Measurements from ENCODE around the gene OR51B2.
"Not testable (repeated sequence)": the region's sequence is repeated elsewhere in the genome, so short reads cannot be mapped to it uniquely, and the experiment has no call there.

Gene OR51B2

GRCh38 chr11:5324197-5324596 is at the start of gene OR51B2:
Gene OR51B2, minus strand, starts transcription at chr11:5324297. Its CDS starts 0 bp downstream, at chr11:5324297.
- in situ Hi-C loops (cut with MboI; ENCODE audit: low sequenced_read_pairs) = no loop called here

- in situ Hi-C loops (cut with MboI; ENCODE audit: low sequenced_read_pairs) = no loop called here
Measured at GRCh38 chr11:5369789-5370188, 45.7 kb upstream of the OR51B2 start.

GRCh38 chr11:5368502-5369043 is 44.5 kb upstream of the OR51B2 start:
- in situ Hi-C loops (cut with MboI; ENCODE audit: low sequenced_read_pairs) = no loop called here

GRCh38 chr11:5367448-5368074 is 43.5 kb upstream of the OR51B2 start:
- in situ Hi-C loops (cut with MboI; ENCODE audit: low sequenced_read_pairs) = no loop called here

GRCh38 chr11:5366856-5367255 is 42.8 kb upstream of the OR51B2 start:
- in situ Hi-C loops (cut with MboI; ENCODE audit: low sequenced_read_pairs) = no loop called here

- in situ Hi-C loops (cut with MboI; ENCODE audit: low sequenced_read_pairs) = not testable (repeated sequence)
Measured at GRCh38 chr11:5366365-5366764, 42.3 kb upstream of the OR51B2 start.

- in situ Hi-C loops (cut with MboI; ENCODE audit: low sequenced_read_pairs) = no loop called here
Measured at GRCh38 chr11:5364214-5364613, 40.1 kb upstream of the OR51B2 start.

GRCh38 chr11:5363679-5364078 is 39.6 kb upstream of the OR51B2 start:
- in situ Hi-C loops (cut with MboI; ENCODE audit: low sequenced_read_pairs) = no loop called here

GRCh38 chr11:5362017-5362625 is 38.0 kb upstream of the OR51B2 start:
- in situ Hi-C loops (cut with MboI; ENCODE audit: low sequenced_read_pairs) = no loop called here

GRCh38 chr11:5356031-5356430 is 31.9 kb upstream of the OR51B2 start:
- in situ Hi-C loops (cut with MboI; ENCODE audit: low sequenced_read_pairs) = not testable (repeated sequence)

GRCh38 chr11:5351208-5351607 is 27.1 kb upstream of the OR51B2 start, which contains the start of gene OR51B6:
Gene OR51B6, plus strand, starts transcription at chr11:5351508. Its CDS starts 0 bp downstream, at chr11:5351508.
- in situ Hi-C loops (cut with MboI; ENCODE audit: low sequenced_read_pairs) = no loop called here

GRCh38 chr11:5349550-5349949 is 25.5 kb upstream of the OR51B2 start:
- in situ Hi-C loops (cut with MboI; ENCODE audit: low sequenced_read_pairs) = no loop called here

- in situ Hi-C loops (cut with MboI; ENCODE audit: low sequenced_read_pairs) = no loop called here
Measured at GRCh38 chr11:5348551-5349194, 24.6 kb upstream of the OR51B2 start.

GRCh38 chr11:5345831-5346230 is 21.7 kb upstream of the OR51B2 start:
- in situ Hi-C loops (cut with MboI; ENCODE audit: low sequenced_read_pairs) = no loop called here

- in situ Hi-C loops (cut with MboI; ENCODE audit: low sequenced_read_pairs) = no loop called here
Measured at GRCh38 chr11:5343474-5344335, 19.6 kb upstream of the OR51B2 start, which contains the start of gene OR51B5. Gene OR51B5, minus strand, starts transcription at chr11:5343524. Its CDS starts 0 bp downstream, at chr11:5343524.

GRCh38 chr11:5339771-5340322 is 15.8 kb upstream of the OR51B2 start:
- in situ Hi-C loops (cut with MboI; ENCODE audit: low sequenced_read_pairs) = no loop called here

- in situ Hi-C loops (cut with MboI; ENCODE audit: low sequenced_read_pairs) = not testable (repeated sequence)
Measured at GRCh38 chr11:5337253-5337652, 13.2 kb upstream of the OR51B2 start.

- in situ Hi-C loops (cut with MboI; ENCODE audit: low sequenced_read_pairs) = no loop called here
Measured at GRCh38 chr11:5336331-5336730, 12.2 kb upstream of the OR51B2 start.

GRCh38 chr11:5335170-5335569 is 11.1 kb upstream of the OR51B2 start:
- in situ Hi-C loops (cut with MboI; ENCODE audit: low sequenced_read_pairs) = no loop called here

GRCh38 chr11:5317292-5317691 is 6.8 kb downstream of the OR51B2 start:
- in situ Hi-C loops (cut with MboI; ENCODE audit: low sequenced_read_pairs) = no loop called here

Data from HL-60/S4 treated with retinoic acid at 250 ng/mL for 4 days and 3 days (cell line).